HG03521 (cell line): ENCODE data around the gene TAF7L.
"Not testable (repeated sequence)": the region's sequence is repeated elsewhere in the genome, so short reads cannot be mapped to it uniquely, and the experiment has no call there.

Source experiments
- ATAC-seq: cut with Tn5 transposase; IDR thresholded peaks from one replicate; pipeline ENCODE4 v1.9.1; 2021; ENCODE audit warnings: mild to moderate bottlenecking, moderate library complexity; ENCODE audit not compliant: unreplicated experiment

The TAF7L gene, protein sequence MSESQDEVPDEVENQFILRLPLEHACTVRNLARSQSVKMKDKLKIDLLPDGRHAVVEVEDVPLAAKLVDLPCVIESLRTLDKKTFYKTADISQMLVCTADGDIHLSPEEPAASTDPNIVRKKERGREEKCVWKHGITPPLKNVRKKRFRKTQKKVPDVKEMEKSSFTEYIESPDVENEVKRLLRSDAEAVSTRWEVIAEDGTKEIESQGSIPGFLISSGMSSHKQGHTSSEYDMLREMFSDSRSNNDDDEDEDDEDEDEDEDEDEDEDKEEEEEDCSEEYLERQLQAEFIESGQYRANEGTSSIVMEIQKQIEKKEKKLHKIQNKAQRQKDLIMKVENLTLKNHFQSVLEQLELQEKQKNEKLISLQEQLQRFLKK

DNA sequence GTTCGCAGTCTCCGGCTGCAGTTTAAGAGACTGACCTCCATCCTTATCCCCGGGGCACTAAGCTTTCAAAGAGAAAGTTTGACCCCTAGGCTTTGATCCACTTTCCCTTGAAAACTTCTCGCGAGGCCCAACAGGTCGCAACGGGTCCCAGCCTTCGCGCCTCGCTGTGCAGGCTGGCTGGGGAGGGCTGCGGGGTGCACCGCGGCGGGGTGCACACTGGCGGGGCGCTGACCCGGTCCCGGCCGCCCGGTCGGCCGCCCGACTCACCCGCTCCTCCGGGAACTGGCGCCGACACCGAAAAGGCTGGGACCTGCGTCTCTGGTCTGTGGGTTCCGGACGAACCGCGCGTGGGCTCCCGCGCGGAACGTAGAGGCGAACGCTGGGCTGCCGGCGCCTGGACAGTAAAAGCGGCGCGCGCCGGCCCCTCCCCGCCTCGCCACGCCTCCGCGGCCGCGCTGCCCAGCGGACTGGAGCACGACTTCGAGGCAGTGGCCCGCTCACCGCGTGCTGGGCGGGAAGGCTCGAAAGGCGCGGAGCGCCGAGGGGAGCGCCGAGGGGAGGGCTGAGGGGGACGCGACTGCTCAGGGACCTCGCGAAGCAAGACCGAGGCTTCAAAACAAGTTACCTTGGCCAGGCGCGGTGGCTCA, at the start of gene TAF7L:
Gene TAF7L, minus strand, starts transcription at position 378 of the 647 bp plus-strand sequence. CDS start 3,791 bp downstream, outside the sequence.
- ATAC-seq: no peak

DNA sequence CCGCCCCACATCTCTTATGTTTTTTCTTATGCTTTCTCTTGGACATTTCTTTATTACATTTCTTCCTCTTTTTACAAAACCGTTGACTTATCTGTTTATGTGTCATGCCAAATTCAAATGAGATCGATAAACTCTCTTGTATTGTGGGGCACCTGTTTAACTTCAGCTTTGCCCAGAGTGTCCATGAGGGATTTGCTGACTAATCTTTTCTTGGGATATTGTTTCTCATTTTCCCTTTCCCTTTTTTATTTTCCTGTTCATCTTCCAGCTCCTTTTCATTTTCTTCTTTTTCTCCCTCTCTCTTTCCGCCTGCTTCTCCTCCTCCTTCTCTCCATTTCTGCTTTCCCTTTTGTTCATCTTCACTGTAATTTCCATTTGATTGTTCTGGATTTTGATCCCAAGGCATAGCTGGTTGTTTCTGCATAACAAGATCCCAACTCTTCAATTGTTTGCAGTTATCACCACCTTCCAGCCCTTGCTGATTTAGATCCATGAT, 46.7 kb upstream of the TAF7L start:
- ATAC-seq: no peak

DNA sequence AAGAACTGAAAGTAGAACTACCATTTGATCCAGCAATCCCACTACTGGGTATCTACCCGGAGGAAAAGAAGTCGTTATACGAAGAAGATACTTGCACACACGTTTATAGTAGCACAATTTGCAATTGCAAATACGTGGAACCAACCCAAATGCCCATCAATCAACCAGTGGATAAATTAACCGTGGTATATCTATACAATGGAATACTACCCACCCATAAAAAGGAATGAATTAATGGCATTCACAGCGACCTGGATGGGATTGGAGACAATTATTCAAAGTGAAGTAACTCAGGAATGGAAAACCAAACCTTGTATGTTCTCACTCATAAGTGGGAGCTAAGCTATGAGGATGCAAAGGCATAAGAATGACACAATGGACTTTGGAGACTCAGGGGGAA, 43.2 kb upstream of the TAF7L start:
- ATAC-seq: not testable (repeated sequence)

DNA sequence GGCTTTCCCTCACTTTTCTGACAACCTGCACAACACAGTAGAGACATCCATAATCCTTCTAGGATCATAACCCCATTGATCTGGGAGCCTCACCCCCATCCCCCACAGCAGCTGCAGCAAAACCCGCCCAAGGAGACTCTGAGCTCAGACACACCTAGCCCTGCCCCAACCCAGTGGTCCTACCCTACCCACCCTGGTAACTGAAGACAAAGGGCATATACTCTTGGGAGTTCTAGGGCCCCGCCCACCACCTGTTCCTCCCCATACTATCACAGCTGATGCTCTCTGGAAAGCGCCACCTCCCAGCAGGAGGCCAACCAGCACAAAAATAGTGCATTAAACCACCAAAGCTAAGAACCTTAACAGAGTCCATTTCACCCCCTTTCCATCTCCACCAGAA, 35.5 kb upstream of the TAF7L start:
- ATAC-seq: not testable (repeated sequence)

DNA sequence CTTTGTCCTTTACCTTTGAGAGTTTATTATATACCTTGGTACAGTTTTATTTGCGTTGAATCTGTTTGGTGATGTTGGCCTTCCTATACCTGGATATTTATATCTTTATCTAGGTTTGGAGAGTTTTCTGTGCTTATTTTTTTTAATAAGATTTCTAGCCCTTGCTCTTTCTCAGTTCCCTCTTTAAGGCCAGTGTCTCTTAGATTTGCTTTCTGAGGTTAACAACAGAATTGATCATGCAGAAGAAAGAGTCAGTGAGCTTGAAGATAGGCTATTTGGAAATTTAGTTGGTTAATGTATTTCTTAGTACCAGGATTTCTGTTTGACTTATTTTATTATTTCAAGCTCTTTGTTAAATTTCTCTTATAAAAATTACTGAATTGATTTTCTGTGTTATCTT, 12.7 kb upstream of the TAF7L start:
- no peak for ATAC-seq

DNA sequence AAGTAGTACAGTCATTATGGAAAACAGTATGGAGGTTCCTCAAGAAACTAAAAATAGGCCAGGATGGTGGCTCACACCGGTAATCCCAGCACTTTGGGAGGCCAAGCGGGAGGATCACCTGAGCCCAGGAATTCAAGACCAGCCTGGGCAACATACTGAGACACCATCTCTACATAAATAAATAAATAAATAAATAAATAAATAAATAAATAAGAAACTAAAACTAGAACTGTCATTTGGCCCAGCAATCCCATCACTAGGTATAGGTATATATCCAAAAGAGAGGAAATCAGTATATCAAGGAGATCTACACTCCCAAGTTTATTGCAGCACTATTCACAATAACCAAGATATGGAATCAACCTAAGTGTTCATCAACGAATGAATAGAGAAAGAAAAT, 4.5 kb upstream of the TAF7L start:
- not testable (repeated sequence) for ATAC-seq

DNA sequence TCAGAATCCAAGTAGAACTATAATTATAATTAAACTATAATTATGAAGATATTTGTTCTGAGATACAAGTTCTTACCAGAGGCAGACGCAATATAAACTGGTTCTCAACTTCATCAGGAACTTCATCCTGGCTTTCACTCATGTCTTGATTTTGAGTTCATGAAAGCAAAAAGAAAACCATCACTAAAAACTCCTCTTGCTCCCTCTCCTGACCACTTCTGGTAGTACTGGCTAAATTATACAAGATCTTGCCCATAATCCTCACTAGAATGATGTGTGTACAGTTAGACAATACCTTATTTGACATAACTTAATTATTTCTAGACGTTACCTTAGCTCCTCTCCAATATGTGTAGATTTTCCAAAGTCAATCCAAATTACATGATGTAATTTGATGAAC, 3.7 kb downstream of the TAF7L start:
- no peak for ATAC-seq

DNA sequence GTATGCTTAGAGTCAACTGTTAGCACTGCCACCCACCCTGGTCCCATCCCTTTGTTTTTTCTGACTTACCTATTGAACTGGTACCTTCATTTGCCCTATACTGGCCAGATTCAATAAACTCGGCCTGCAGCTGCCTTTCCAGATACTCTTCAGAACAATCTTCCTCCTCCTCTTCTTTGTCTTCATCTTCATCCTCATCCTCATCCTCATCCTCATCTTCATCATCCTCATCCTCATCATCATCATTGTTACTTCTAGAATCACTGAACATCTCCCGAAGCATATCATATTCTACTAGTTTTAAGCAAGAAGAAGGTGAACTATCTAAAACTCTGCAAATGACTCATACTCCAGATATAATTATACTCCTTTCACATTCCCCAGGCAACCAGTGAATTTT, 14.9 kb downstream of the TAF7L start:
- no peak for ATAC-seq

DNA sequence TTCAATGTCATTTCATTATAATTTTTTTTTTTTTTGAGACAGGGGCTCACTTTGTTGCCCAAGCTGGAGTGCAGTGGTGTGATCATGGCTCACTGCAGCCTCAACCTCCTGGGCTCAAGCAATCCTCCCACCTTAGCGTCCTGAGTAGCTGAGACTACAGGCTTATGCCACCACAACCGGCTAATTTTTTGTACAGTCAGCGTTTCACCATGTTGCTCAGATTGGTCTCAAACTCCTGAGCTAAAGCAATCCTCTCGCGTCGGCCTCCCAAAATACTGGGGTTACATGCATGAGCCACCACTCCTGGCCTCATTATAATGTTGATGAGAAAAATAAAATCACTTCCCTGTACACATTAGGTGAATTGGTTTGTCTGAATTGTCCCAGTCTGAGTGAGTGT, 16.9 kb downstream of the TAF7L start:
- ATAC-seq: no peak

DNA sequence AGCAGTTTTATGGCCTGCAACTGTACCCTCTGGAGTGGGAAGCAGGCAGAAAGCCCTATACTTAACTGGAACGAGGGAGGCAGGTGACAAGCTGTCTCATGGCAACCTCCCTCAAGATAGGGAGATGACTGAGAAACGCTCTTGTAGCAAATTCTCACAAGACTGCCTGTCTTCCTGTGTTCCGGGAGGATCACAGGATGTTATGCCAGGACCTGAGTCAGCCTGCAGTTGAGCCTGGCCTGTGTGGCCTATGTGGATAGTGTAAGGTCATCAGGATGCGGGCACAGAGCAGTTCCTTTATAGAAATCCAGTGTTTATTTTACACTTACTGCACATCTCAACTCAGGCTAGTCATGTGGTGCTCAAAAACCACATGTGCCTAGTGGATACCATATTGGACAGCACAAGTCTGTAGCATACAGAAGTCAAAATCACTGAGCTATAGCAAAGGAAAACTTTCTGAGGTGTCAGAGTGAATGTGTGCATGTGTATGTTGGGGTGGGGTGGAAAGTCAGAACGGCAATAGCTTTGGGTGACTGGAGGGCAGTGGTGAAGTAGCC, 25.2 kb downstream of the TAF7L start:
- no peak for ATAC-seq

DNA sequence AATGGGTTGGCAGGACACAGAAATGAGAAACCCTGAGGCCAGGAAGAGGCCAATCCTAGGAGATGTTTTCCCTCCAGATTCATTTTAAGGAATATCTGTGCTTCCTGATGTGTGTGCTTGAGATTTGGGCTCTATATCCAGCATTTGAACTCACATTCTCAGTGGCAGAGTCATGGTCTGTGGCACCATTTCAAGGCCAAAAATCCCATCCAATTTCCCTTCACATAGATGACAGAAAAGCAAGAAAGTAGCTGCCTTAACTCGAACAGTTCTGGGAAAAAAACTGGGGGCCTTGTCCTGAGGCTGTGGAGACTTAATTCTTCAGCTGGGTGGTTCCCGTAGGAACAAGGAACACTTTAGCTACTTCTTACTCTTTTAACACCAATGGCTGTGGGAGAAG, 27.4 kb downstream of the TAF7L start:
- no peak for ATAC-seq

DNA sequence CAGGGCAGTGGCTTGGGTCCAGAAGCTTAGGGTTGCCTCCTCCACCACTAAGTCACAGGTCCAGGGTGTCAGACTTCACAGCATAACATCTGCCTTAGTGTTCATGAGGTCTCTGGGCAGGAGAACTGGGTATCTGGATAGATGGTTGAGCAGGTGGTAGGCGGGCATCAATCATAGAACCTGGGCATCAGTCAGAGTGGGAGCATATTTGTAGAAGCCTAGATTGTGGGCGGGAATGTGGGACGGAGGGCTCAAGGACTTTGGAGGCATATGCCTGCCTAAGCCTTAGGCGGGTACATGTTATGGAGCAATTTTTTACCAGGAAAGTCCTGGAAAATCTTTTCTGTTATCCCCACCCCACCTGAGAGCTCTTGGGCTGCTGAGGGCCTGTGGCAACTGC, 28.5 kb downstream of the TAF7L start:
- ATAC-seq: no peak

DNA sequence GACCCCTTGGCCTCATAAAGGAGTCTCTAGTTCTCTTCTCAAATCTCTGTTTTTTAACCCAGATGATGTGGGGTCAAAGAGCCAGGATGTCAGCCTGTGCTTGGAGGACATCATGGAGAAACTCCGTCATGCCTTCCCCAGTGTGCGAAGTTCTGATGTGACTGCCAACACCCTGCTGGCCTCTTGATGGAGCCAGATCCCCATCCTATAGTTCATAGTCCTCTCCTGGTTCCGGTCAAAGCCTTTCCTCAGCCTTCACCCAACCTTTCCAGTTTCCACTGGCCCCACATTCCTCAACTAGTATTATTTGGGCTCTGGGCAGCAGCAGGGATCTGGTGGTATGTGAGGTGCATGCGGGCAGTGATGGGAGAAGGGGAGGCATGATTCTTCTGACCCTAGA, 30.7 kb downstream of the TAF7L start:
- ATAC-seq: no peak

DNA sequence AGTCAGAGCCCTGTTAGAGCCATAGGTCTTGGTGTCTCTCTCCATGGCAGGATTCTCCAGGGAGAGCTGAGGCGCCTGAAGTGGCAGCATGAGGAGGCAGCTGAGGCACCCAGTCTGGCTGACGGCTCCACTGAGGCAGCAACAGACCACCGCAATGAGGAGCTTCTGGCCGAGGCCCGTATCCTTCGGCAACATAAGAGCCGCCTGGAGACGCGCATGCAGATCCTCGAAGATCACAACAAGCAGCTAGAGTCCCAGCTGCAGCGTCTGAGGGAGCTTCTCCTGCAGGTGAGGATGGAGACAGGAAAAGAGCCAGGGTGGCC, 32.9 kb downstream of the TAF7L start:
- no peak for ATAC-seq

DNA sequence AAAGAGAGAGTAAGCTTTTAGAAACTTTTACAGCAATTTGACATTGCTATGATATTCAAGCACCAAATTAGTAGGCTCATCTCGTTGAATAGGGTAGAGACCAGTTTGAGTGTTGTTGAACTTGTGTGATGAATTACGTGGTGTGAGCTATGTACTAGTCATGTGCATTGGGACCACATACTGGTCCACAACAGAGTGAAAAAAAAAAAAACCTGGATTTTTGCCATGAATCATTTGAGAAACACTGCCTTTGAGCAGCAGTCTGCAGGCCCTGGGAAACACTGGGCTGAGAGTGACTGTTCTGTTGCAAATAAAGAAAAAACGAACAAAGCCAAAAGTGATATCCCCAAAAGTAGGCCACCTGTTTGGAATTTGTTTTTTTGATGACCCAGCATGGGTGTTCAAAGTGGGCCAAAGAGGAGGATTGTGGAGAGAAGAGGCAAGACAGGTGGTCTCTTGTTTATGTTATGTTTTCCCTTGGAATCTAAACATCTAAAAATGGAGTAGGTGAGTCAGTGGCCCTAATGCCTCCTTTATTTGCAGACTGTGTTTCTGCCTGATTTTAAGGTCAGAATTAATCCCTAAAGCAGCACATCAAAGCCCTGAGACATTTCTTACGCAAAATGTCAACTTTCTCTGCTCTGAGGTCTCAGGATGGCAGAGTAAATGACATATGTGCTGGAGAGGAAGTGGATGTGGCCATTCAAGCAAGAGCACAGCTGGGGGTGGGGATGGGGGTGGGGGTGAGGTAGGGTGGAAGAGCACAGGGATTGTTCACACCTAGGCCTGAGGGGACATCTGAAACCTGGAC, 33.5 kb downstream of the TAF7L start:
- no peak for ATAC-seq

DNA sequence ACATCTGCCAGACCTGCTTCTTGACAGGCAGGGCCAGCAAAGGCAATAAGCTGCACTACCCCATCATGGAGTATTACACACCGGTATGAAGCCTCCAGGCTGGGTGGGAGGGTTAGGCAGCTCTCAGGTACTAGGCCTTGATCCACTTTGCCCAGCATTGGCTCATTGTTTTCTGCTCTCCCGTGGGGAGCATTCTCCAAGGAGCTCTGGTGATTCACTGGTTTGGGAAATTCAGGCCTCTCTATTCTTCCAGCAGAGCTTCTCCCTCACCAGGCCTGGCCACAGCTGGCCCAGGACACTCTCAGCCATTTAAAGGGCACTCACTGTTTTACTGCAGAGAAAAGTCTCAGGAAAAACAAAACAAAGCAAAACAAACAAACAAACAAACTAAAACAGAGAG, 38.5 kb downstream of the TAF7L start:
- ATAC-seq: no peak

DNA sequence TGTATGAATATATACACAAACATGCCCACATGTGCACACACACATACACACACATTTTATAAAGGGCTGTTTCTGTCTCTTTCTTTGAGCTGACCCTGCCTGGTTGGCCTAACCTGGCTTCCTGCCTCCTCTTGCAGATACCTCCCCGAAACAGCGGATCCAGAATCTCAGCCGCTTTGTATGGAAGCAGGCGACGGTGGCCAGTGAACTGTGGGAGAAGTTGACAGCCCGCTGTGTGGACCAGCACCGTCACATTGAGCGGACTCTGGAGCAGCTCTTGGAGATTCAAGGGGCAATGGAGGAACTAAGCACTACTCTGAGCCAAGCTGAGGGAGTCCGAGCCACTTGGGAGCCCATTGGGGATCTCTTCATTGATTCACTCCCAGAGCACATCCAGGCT, 49.6 kb downstream of the TAF7L start:
- ATAC-seq: no peak

DNA sequence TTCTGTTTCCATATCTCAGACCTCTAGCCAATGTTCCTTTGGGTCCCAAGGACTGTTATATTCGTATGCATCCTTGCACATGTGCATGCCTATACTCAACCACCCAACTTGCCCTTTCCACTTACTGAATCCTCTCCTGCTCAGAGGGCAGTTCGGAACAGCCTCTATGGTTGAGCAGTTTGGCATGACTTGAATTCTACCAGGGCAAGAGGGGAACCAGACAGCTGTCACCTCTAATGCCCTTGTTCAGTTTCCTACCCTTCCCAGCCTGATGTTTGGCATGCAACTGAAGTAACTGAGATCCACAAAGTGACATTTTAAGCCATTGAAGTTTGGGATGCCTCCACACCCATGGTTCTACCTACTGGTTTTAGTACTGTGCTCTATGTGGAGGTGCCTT, 54.1 kb downstream of the TAF7L start:
- no peak for ATAC-seq

DNA sequence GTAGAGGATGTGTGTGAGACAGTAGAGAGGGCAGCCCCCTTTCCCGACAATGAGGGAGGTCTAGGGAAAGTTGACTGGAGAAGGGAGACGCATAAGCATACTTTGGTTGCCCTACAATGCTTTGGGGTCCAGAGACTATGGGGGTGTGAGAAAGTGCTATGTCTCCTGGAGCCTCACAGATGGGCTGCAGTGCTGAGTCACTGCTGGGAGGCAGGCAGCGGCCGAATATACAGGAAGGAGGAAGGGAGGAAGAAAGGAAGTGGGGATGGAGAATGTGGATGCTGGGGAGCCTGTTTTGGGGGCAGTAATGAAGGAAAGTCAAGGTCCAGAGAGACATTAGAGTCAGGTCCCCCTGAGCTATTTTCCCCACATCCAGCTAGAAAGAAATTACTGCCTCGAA, 58.8 kb downstream of the TAF7L start:
- no peak for ATAC-seq

DNA sequence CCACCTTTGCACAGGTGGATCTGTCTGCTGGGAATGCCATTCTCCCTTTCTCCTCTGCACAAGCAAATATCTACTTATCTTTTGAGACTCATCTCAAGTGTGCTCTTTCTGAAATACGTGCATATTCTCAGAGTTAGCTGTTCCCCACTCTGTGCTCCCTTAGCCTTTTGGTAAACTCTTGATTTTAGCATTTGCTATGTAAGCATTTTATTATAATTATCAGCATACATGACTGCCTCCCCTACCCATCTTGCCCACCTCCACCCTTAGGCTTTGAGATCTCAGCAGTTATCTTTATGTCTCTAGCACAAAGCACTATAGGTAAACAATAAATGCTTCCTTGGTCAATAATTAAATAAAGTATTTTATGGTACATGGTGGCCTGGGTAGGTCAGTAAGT, 60.1 kb downstream of the TAF7L start:
- ATAC-seq: no peak

DNA sequence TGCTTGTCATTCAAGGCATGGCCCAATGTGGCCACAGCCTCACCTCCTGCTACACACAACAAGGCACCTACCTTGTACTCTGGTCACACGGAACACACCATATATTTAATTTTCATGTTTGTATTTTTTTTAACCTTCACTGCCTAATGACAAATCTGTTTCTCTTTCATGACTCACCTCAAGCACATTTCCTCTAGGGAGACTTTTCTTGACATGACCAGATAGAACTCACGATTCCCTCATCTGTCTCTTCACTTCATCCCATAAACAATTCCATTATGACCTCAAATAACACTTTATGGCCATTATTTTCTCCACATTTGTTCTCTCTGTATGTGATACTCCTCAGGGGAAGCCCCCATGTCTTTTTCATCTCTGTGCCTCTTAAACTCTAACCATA, 60.5 kb downstream of the TAF7L start:
- no peak for ATAC-seq
